ENCODE results near the gene GPR4.

Gene GPR4

DNA sequence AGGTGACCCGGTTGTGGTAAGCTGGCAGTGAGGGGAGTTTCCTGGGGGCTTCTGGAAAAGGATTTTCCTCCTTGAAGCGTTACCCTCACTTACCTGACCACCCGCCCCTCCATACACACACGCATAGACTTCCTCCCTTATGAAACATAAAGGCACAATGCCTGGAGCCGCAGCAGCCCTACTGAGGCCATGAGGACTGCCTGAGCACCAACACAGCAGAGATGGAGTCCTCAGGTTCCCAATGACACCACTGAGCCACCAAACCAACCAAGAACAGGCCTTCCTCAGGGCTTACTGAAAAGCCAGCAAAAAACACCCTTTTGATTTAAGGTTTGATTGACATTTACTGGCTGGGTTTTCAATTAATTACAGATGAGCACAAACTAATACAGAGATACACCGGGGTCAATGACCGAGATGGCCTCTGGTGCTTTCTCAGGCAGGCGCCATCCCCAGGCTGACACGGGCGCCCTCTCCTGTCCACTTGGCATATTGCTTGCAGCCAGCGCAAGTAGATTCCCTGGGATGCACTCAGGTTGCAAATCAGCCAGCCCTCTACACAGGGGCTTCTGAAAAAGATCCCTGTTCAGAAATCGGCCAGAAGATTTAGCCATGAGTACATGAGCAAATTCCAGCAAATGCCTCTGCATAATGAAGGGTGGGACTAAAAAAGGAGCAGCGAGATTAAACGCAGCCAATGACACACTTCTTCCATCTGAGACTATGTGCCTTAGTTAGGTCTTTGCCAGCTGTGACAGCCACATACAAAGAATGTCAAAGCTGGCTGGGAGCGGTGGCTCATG, 32.2 kb downstream of the GPR4 start:
- Histone ChIP-seq H3K9me3 (no peaks in the 10 kb centered on the region), H3K27me3 (ENCODE audit: low read depth) (no peaks in the 10 kb centered on the region), H3K4me3 (no peak overlapping the region), H3K4me1 (no peaks in the 10 kb centered on the region), H3K36me3 (replicated peaks) (no peaks in the 10 kb centered on the region)
- peak; percentile 24 to 85 for DNase-seq (ENCODE audit: low spot score in 2 of 2)
- in situ Hi-C loops (cut with MboI; ENCODE audit: low sequenced_read_pairs): no loop called here

DNA sequence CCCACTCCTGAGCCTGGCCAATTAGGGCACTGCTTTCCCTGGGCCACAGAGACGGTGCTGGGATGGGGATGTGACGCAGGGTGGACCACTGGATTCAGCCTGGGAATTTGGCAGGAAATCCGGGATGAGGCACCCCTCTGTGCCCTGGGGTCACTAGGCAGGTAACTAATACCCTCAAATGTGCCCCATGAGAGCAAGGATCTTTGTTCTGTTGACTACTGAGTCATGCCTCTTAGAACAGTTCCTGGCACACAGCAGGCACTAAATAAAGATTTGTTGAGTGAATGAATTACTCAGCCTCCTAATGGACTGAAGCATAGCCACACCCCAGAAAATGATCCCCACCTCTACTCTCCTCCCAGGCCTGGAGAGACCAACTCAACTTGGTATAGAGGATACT, 33.3 kb downstream of the GPR4 start:
- H3K4me3 ChIP-seq: no peak overlapping the region
- no peak for DNase-seq (ENCODE audit: low spot score in 2 of 2)
- H3K36me3 ChIP-seq (replicated peaks): no peaks in the 10 kb centered on the region
- H3K9me3 ChIP-seq: no peaks in the 10 kb centered on the region
- H3K27me3 ChIP-seq (ENCODE audit: low read depth): no peaks in the 10 kb centered on the region
- in situ Hi-C loops (cut with MboI; ENCODE audit: low sequenced_read_pairs): no loop called here
- no peaks in the 10 kb centered on the region for H3K4me1 ChIP-seq

DNA sequence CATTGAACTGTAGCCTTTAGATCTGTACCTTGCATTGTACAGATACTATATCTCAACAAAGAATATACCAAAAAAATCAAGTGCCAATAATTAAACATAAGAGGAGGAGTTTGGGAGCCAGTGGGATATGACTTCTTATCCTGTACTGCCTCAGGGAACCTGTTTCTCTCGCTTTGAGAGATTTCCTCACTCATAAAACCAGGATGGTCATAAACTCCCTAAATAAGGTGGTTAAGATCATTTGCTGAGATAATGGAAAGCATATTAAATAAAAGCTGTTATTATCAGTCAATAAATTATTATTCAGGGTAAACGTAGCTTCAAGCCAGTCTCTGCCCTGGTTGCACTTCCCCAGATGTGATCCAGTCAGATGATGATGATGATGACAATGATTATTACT, 34.4 kb downstream of the GPR4 start:
- no peak overlapping the region for H3K4me3 ChIP-seq

DNA sequence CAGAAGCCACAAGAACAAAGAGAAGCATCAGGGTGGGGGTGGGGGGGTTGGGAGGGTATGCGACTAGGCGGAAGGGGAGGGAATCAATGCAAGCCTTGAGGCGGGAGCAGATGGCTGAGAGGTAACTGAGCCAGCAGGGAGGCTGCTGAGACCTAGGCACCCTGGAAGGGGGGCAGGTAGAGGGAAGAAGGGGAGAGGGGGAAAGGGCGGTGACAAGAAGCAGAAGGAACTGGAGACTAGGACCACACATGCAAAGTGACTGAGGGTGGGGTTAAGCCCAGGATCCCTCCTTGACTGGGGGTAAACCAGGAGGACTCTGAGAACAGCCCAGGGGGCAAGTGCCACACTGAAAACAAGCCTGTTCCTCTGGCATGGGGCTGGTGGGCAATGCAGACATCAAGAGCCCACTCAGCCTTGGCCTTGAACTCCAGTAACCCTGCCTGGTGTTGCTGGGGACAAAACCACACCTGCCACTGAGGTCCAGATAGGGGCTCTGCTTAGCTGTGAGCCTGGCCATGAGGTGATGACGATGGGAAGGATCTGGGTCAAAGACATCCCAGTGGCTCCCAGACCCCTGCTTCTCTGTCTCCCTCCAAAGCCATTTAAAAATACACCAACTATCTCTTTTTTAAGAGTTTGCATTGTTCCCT, 37.8 kb downstream of the GPR4 start:
- in situ Hi-C loops (cut with MboI; ENCODE audit: low sequenced_read_pairs): no loop called here
- DNase-seq (ENCODE audit: low spot score in 2 of 2): no peak
- no peaks in the 10 kb centered on the region for H3K36me3 ChIP-seq (replicated peaks)
- no peak overlapping the region for H3K4me3 ChIP-seq
- no peaks in the 10 kb centered on the region for H3K4me1 ChIP-seq
- no peaks in the 10 kb centered on the region for H3K27me3 ChIP-seq (ENCODE audit: low read depth)
- no peaks in the 10 kb centered on the region for H3K9me3 ChIP-seq

More for the DNA sequence above, 34.4 kb downstream of the GPR4 start:
- H3K36me3 ChIP-seq (replicated peaks): no peaks in the 10 kb centered on the region
- no peaks in the 10 kb centered on the region for H3K27me3 ChIP-seq (ENCODE audit: low read depth)
- no peaks in the 10 kb centered on the region for H3K4me1 ChIP-seq
- DNase-seq (ENCODE audit: low spot score in 2 of 2): no peak
- H3K9me3 ChIP-seq: no peaks in the 10 kb centered on the region
- in situ Hi-C loops (cut with MboI; ENCODE audit: low sequenced_read_pairs): no loop called here

DNA sequence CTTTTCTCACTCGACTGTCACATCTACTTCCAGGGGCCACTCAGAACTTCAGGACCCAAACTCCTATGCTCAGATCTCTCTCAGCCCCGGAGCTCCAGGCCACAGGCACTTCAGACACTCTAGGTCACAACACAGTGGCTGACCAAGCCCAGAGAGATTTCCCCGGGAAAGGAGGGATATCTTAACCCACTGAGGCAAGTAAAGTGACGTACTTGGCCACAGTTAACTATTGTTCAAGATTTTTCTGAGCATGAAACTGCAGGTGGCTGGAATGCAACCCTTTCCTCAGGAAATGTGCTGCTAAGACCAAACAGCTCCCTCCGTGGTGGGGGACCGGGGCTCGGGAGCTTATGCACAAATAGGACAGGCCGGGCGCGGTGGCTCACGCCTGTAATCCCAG, 41.3 kb downstream of the GPR4 start:
- Histone ChIP-seq H3K4me1 (no peaks in the 10 kb centered on the region), H3K4me3 (no peak overlapping the region), H3K27me3 (ENCODE audit: low read depth) (no peaks in the 10 kb centered on the region), H3K36me3 (replicated peaks) (no peaks in the 10 kb centered on the region), H3K9me3 (no peaks in the 10 kb centered on the region)
- no peak for DNase-seq (ENCODE audit: low spot score in 2 of 2)
- in situ Hi-C loops (cut with MboI; ENCODE audit: low sequenced_read_pairs): no loop called here

DNA sequence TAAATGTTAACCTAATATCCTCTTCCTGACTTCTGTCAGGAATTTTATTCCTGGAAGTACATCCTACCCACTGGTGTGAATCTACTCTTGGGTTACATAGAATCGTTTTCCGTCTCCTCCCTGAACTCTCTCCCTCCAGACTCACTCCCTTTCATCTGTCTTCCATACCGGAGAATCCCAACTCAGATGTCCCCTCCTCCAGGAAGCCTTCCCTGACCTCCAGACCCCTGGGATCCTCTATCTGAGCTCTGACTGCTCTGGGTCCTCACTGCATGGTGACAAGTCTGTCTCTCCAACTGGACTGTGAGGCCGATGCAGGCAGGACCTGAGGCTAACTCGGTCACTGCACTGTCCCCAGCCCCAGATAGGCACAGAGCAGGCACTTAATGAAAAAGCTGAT, 42.0 kb downstream of the GPR4 start:
- in situ Hi-C loops (cut with MboI; ENCODE audit: low sequenced_read_pairs): no loop called here
- no peaks in the 10 kb centered on the region for H3K4me1 ChIP-seq
- no peaks in the 10 kb centered on the region for H3K36me3 ChIP-seq (replicated peaks)
- H3K9me3 ChIP-seq: no peaks in the 10 kb centered on the region
- H3K4me3 ChIP-seq: no peak overlapping the region
- no peaks in the 10 kb centered on the region for H3K27me3 ChIP-seq (ENCODE audit: low read depth)
- no peak for DNase-seq (ENCODE audit: low spot score in 2 of 2)

DNA sequence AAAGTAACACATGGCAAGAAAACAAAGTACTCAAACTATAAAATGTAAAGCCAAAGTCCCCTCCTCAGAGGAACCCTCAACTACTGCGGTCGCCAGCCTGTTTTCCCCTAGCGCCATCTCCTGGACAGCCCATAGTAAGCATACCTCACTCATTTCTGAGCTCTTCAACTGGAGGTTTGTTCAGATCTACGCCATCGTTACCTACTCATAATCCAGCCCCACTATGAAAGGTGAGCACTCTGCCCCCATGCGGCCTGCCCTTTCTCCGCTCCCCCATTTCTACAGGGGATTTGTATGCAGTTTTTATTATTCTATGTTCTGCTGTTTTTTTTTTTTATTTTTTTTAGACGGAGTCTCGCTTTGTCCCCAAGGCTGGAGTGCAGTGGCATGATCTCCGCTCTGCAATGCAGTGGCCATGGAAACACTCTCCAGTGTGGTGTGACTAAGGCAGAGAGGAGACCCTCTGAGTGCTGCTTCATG, 43.6 kb downstream of the GPR4 start:
- H3K36me3 ChIP-seq (replicated peaks): no peaks in the 10 kb centered on the region
- H3K9me3 ChIP-seq: no peaks in the 10 kb centered on the region
- no peaks in the 10 kb centered on the region for H3K4me1 ChIP-seq
- H3K27me3 ChIP-seq (ENCODE audit: low read depth): no peaks in the 10 kb centered on the region
- in situ Hi-C loops (cut with MboI; ENCODE audit: low sequenced_read_pairs): no loop called here
- H3K4me3 ChIP-seq: no peak overlapping the region
- peak; percentile 72 to 83 for DNase-seq (ENCODE audit: low spot score in 2 of 2)

DNA sequence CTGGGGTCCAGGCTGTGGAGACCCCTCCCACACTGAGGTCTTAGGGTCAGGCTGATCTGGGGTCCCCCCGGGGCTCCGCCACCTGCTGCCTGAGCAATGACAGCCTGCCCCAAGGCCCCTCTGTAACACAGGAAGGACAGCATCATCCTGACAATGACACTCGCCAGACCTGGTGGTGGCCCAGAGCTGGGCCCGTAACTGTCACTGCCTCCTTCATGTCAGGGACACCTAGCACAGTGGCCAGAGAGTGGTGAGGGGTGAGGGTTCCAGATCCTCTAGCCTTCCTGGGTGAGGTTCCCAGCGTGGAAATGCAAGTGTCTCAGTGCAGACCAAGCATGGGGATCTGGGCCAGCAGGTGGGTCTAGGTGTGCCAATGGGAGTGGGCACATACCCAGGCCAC, 45.2 kb downstream of the GPR4 start:
- no peaks in the 10 kb centered on the region for H3K4me1 ChIP-seq
- no peaks in the 10 kb centered on the region for H3K9me3 ChIP-seq
- H3K27me3 ChIP-seq (ENCODE audit: low read depth): no peaks in the 10 kb centered on the region
- H3K4me3 ChIP-seq: no peak overlapping the region
- no peaks in the 10 kb centered on the region for H3K36me3 ChIP-seq (replicated peaks)
- no peak for DNase-seq (ENCODE audit: low spot score in 2 of 2)
- in situ Hi-C loops (cut with MboI; ENCODE audit: low sequenced_read_pairs): no loop called here

DNA sequence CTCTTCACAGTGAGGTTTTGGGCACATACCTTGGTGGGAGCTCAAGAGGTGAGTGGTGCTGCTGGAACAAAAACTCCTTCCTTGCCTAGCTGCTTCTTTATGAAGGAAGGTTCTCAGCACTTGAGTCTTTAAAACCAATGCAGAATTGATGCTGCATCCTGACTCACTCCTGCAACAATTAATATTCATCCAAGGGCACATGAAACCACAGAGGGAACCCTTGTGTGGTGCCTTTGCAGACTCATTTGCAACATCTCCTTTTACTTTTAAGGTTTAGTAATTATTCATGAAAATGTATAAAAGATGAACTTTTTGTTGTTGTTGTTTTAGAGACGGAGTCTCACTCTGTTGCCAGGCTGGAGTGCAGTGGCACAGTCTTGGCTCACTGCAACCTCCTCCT, 47.5 kb downstream of the GPR4 start:
- H3K4me1 ChIP-seq: no peaks in the 10 kb centered on the region
- in situ Hi-C loops (cut with MboI; ENCODE audit: low sequenced_read_pairs): no loop called here
- H3K4me3 ChIP-seq: no peak overlapping the region
- DNase-seq (ENCODE audit: low spot score in 2 of 2): no peak
- no peaks in the 10 kb centered on the region for H3K27me3 ChIP-seq (ENCODE audit: low read depth)
- H3K9me3 ChIP-seq: no peaks in the 10 kb centered on the region
- H3K36me3 ChIP-seq (replicated peaks): no peaks in the 10 kb centered on the region

DNA sequence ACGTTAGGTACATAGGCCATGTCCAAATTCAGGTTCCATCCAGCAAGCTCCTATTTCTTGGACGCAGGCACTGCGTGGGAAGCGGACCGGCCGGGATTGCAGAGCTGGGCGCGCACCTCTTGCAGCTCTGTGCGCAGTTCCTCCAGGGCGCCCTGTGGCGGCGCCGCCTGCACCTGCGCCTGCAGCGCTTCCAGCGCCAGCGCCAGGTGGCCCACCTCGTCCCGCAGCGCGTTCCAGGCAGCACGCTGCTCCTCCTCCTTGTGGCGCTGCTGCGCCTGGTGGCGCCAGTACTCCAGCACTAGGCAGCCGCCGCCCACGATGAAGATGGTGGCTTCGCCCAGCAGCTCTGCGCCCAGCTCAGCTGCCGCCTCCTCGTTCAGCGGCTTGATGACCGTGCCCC, 48.5 kb downstream of the GPR4 start:
- Histone ChIP-seq H3K9me3 (no peaks in the 10 kb centered on the region), H3K36me3 (replicated peaks) (no peaks in the 10 kb centered on the region), H3K4me3 (no peak overlapping the region), H3K27me3 (ENCODE audit: low read depth) (no peaks in the 10 kb centered on the region), H3K4me1 (no peaks in the 10 kb centered on the region)
- DNase-seq (ENCODE audit: low spot score in 2 of 2): no peak
- in situ Hi-C loops (cut with MboI; ENCODE audit: low sequenced_read_pairs): no loop called here

DNA sequence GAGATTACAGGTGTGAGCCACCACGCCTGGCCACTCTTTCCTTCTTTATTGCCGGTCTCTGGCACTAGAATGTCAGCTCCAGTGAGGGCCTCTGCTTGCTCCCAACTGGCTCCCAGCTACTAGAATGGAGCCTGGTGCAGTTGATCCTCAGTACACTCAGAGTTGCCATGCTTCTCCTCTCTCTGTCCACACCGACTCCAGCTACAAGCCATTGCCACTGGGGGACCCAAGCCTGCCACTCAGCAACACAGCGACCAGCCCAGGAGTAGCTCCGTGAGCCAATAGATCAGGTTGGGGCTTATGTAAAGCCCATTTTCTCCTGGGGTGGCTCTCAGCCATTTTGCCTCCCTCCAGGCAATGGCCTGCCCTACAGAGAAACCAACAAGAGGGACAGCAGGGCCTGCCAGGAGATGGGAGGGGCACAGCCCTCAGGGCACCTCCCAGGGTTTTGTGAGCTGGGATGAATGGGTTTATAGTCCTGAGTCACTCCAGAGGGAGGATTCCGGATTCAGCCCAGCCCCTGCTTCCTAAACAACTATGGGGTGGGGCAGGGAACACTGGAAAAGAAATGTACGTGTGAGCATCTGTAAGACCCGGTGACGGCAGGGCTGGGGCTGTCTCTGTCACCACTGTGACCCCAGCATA, 53.9 kb downstream of the GPR4 start:
- H3K4me3 ChIP-seq: no peak overlapping the region
- in situ Hi-C loops (cut with MboI; ENCODE audit: low sequenced_read_pairs): no loop called here

DNA sequence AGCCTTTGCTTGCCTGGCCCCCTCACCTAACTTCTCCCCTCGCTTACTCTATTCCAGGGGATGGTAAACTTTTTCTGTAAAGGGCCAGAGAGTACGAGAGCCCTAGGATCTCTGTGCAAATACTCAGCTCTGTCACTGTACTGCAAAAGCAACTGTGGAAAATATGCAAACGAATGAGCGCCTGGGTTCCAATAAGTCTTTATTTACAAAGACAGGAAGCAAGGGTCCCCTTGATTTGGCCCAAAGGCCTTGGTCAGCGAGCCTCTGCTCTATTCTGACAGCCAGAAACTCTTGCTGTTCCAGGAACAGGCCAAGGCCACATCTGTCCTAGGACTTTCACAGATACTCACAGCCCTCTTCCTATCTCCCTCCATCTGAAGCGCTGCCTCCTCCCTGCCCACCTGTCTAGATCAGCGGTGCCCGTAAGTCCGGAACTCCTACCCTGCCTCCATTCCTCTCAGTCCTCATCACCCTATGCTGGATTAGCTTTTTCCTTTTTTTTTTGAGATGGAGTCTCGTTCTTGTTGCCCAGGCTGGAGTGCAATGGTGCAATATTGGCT, 54.7 kb downstream of the GPR4 start:
- Histone ChIP-seq H3K4me3 (no peak overlapping the region), H3K27me3 (ENCODE audit: low read depth) (no peaks in the 10 kb centered on the region), H3K36me3 (replicated peaks) (no peaks in the 10 kb centered on the region), H3K9me3 (no peaks in the 10 kb centered on the region), H3K4me1 (0 out of 2 replicates have a peak, but pooled peaks cover 4% of the 10 kb centered on the region)
- in situ Hi-C loops (cut with MboI; ENCODE audit: low sequenced_read_pairs): no loop called here
- DNase-seq (ENCODE audit: low spot score in 2 of 2): no peak

More for the DNA sequence above, 53.9 kb downstream of the GPR4 start:
- Histone ChIP-seq H3K27me3 (ENCODE audit: low read depth) (no peaks in the 10 kb centered on the region), H3K4me1 (0 out of 2 replicates have a peak, but pooled peaks cover 4% of the 10 kb centered on the region), H3K36me3 (replicated peaks) (no peaks in the 10 kb centered on the region), H3K9me3 (no peaks in the 10 kb centered on the region)
- peak; percentile 42 to 70 for DNase-seq (ENCODE audit: low spot score in 2 of 2)

DNA sequence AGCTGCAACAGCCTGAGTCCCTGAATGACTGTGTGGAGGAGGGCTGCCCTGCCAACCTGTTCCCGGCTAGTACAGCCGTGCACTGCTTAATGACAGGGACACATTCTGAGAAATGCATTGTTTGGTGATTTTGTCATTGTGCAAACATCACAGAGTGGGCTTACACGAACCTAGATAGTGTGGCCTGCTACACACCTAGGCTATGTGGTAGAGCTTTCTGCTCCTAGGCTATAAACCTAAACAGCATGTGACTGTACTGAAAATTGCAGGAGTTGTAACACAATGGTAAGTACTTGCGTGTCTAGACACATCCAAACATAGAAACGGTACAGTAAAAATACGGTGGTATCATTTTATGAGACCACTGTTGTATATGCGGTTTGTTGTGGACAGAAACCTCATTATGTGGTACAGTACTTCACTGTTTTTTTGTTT, 59.8 kb downstream of the GPR4 start:
- H3K27me3 ChIP-seq (ENCODE audit: low read depth): no peaks in the 10 kb centered on the region
- H3K4me3 ChIP-seq: no peak overlapping the region
- no peaks in the 10 kb centered on the region for H3K9me3 ChIP-seq
- H3K4me1 ChIP-seq: 0 out of 2 replicates have a peak, but pooled peaks cover 4% of the 10 kb centered on the region
- in situ Hi-C loops (cut with MboI; ENCODE audit: low sequenced_read_pairs): no loop called here
- no peaks in the 10 kb centered on the region for H3K36me3 ChIP-seq (replicated peaks)
- DNase-seq (ENCODE audit: low spot score in 2 of 2): no peak

Measured in HAP-1 (cell line).